Measurements from ENCODE around the gene SRP54. TPM values are rescaled to one million over a fixed set of nuclear protein-coding genes. Genes with fewer than 3 reads are reported as not detected.

Gene SRP54
- total RNA-seq, 1 experiment from 2014 or later: 44.5 TPM

DNA sequence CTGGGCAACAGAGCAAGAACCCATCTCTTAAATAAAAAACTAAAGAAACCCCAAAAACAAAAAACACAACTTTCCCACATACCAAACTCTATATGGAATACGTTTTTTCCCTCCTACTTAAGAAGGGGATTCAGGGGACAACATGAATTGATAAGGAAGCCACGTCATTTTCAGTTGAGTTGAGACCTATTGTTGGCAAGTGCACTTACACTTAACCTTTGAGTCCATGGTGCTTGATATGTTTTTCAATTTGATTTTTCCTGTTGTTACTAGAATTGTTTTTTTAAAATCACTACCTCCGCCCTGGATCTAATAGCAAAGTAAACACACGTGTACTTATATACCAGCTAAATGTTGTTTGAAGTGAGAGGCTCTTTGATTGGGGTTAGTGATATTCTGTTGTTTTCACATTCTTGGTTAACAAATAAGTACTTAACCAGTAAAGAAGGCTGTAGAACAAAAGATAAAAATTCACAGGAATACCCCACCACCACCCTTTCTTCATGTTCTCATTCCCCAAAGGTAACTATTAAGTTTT lies 65.3 kb downstream of the SRP54 start:
- intact Hi-C loops (cut with micrococcal nuclease; ENCODE audit: unreplicated experiment): loop anchor here (5.0 kb wide), 4 partner anchors 244 to 779 kb away; partner anchors contain the start of genes BRMS1L and PSMA6
- H3K79me2 ChIP-seq (ENCODE audit: low read depth): peaks cover 20% of the 10 kb centered on the region
- no peaks in the 10 kb centered on the region for H3K9me2 ChIP-seq (ENCODE audit: insufficient read depth)
- ChIA-PET CTCF (interaction anchor here (0.7 kb wide), 1 partner anchor 280 kb away, joined by 3 read pairs; no protein-coding TSS in a partner anchor), POLR2A (ENCODE audit: unreplicated experiment) (interaction anchor here (0.7 kb wide), 1 partner anchor 661 kb away, joined by 3 read pairs; no protein-coding TSS in a partner anchor)
- no peak overlapping the region for H2AFZ ChIP-seq
- H3K4me1 ChIP-seq (replicated peaks; ENCODE audit: insufficient read depth): peaks cover 23% of the 10 kb centered on the region
- no peak overlapping the region for H3K4me3 ChIP-seq
- no peaks in the 10 kb centered on the region for H3K9me3 ChIP-seq (ENCODE audit: insufficient read depth, low read depth)
- TF ChIP-seq EZH2 (IDR thresholded peaks at IDR 0.05; ENCODE audit: low read depth): no peak
- TF ChIP-seq, protein P1, sequence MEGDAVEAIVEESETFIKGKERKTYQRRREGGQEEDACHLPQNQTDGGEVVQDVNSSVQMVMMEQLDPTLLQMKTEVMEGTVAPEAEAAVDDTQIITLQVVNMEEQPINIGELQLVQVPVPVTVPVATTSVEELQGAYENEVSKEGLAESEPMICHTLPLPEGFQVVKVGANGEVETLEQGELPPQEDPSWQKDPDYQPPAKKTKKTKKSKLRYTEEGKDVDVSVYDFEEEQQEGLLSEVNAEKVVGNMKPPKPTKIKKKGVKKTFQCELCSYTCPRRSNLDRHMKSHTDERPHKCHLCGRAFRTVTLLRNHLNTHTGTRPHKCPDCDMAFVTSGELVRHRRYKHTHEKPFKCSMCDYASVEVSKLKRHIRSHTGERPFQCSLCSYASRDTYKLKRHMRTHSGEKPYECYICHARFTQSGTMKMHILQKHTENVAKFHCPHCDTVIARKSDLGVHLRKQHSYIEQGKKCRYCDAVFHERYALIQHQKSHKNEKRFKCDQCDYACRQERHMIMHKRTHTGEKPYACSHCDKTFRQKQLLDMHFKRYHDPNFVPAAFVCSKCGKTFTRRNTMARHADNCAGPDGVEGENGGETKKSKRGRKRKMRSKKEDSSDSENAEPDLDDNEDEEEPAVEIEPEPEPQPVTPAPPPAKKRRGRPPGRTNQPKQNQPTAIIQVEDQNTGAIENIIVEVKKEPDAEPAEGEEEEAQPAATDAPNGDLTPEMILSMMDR (conservative IDR thresholded peaks at IDR 0.05): no peak
- H3F3A ChIP-seq (ENCODE audit: insufficient read depth, low read depth): peaks cover 16% of the 10 kb centered on the region
- no peaks in the 10 kb centered on the region for H3K27me3 ChIP-seq (ENCODE audit: insufficient read depth, low read depth)
- no peaks in the 10 kb centered on the region for H3K36me3 ChIP-seq (ENCODE audit: low read depth)
- no peak for DNase-seq
- no TSS peak for BruUV-seq (replicated peaks)
- H3K4me2 ChIP-seq: peak overlapping the region; percentile 97
- no peaks in the 10 kb centered on the region for H4K20me1 ChIP-seq (ENCODE audit: insufficient read depth)
- H3K27ac ChIP-seq: no peak overlapping the region

DNA sequence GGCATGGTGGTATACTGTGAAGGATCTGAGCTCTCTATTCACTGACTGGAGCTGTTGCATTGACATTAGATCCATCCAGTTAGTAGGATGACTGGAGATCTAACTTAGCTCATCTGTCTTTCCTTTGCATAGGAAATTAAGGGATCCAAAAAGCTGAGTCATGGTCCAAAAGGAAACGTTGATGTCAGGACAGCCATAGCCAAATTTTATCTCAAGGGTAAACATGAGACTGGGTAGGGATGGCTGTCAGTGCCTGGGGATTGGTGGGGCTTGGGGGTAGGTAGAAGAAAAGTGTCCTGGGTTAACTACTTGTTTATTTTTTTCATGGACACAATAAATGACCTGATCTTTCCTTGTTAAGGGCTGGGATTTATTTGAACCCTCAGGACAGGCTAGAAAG lies 67.9 kb downstream of the SRP54 start:
- H3K4me2 ChIP-seq: no peak overlapping the region
- POLR2A ChIA-PET (ENCODE audit: unreplicated experiment): no interaction called here
- H3F3A ChIP-seq (ENCODE audit: insufficient read depth, low read depth): peaks cover 14% of the 10 kb centered on the region
- no TSS peak for BruUV-seq (replicated peaks)
- no peak overlapping the region for H2AFZ ChIP-seq
- no peaks in the 10 kb centered on the region for H4K20me1 ChIP-seq (ENCODE audit: insufficient read depth)
- H3K4me1 ChIP-seq (replicated peaks; ENCODE audit: insufficient read depth): peaks cover 16% of the 10 kb centered on the region; the same call in 1 of the 2 replicates
- DNase-seq: no peak
- H3K9me2 ChIP-seq (ENCODE audit: insufficient read depth): no peaks in the 10 kb centered on the region
- no peaks in the 10 kb centered on the region for H3K36me3 ChIP-seq (ENCODE audit: low read depth)
- TF ChIP-seq, protein P1 (conservative IDR thresholded peaks at IDR 0.05): no peak
- TF ChIP-seq EZH2 (IDR thresholded peaks at IDR 0.05; ENCODE audit: low read depth): no peak
- no peak overlapping the region for H3K4me3 ChIP-seq
- H3K27me3 ChIP-seq (ENCODE audit: insufficient read depth, low read depth): no peaks in the 10 kb centered on the region
- intact Hi-C loops (cut with micrococcal nuclease; ENCODE audit: unreplicated experiment): no loop called here
- no peak overlapping the region for H3K27ac ChIP-seq
- no peaks in the 10 kb centered on the region for H3K9me3 ChIP-seq (ENCODE audit: insufficient read depth, low read depth)
- CTCF ChIA-PET: no interaction called here
- peaks cover 20% of the 10 kb centered on the region for H3K79me2 ChIP-seq (ENCODE audit: low read depth)

DNA sequence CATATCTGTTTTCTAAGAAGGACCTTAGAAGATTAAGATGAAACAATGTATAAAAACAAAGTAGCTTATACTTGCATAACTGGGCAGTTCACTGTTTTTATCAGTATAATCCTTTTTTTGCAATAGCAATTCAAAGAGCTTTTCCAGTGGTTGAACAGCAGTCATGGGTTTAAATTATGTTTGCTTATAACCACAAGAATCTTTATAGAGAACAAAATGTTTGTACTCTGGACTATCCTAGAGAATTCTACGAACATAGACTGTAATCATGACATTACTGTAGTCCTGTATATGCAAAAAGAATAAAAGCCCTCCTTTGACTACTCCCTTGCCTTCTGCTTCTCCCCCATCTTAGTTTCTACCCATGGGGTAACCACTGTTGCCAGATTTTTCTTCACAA lies 69.0 kb downstream of the SRP54 start:
- peaks cover 20% of the 10 kb centered on the region for H3K79me2 ChIP-seq (ENCODE audit: low read depth)
- no peak for TF ChIP-seq EZH2 (IDR thresholded peaks at IDR 0.05; ENCODE audit: low read depth)
- TF ChIP-seq, protein P1 (conservative IDR thresholded peaks at IDR 0.05): no peak

More for the DNA sequence above, 69.0 kb downstream of the SRP54 start:
- Histone ChIP-seq H3K4me1 (replicated peaks; ENCODE audit: insufficient read depth) (peaks cover 16% of the 10 kb centered on the region; the same call in 1 of the 2 replicates), H3K9me3 (ENCODE audit: insufficient read depth, low read depth) (no peaks in the 10 kb centered on the region), H3K4me3 (no peak overlapping the region), H3K4me2 (no peak overlapping the region), H3K27me3 (ENCODE audit: insufficient read depth, low read depth) (no peaks in the 10 kb centered on the region), H3K27ac (0 out of 2 replicates have a peak overlapping the region, but pooled peaks have one; percentile 3), H3F3A (ENCODE audit: insufficient read depth, low read depth) (peaks cover 9% of the 10 kb centered on the region), H3K36me3 (ENCODE audit: low read depth) (no peaks in the 10 kb centered on the region), H2AFZ (no peak overlapping the region), H3K9me2 (ENCODE audit: insufficient read depth) (no peaks in the 10 kb centered on the region), H4K20me1 (ENCODE audit: insufficient read depth) (no peaks in the 10 kb centered on the region)
- BruUV-seq (replicated peaks): no TSS peak
- CTCF ChIA-PET: no interaction called here
- POLR2A ChIA-PET (ENCODE audit: unreplicated experiment): no interaction called here
- peak in 1 of 2 experiments; percentile 43 for DNase-seq
- intact Hi-C loops (cut with micrococcal nuclease; ENCODE audit: unreplicated experiment): no loop called here

Measured in PC-9 (cell line).